Upper lobe of right lung (tissue), 1 donor: ENCODE results near the gene CES3. TPM values are rescaled to one million over a fixed set of nuclear protein-coding genes. Genes with fewer than 3 reads are reported as not detected.

Source experiments
- ATAC-seq: fragments of 200-7000 bp; cut with Tn5 transposase; one replicate; pipeline ENCODE4 v1.9.1; 2020; ENCODE audit warnings: mild to moderate bottlenecking, moderate library complexity
- DNase-seq: peaks from one replicate; pipeline ENCODE4 v3.0.0-alpha.2; 2020
- H3K27ac ChIP-seq: fragments of 200-600 bp; one replicate; pipeline ENCODE4 v1.8.0; 2022
- H3K27me3 ChIP-seq: fragments of 200-600 bp; one replicate; pipeline ENCODE4 v1.8.0; 2022; ENCODE audit warnings: mild to moderate bottlenecking
- H3K36me3 ChIP-seq: fragments of 200-600 bp; one replicate; pipeline ENCODE4 v1.8.0; 2022
- H3K4me1 ChIP-seq: fragments of 200-600 bp; one replicate; pipeline ENCODE4 v1.8.0; 2022
- H3K4me3 ChIP-seq: fragments of 200-600 bp; one replicate; pipeline ENCODE4 v1.8.0; 2022; ENCODE audit warnings: mild to moderate bottlenecking
- H3K9me3 ChIP-seq: fragments of 200-600 bp; one replicate; pipeline ENCODE4 v1.8.0; 2022
- intact Hi-C: fragments of 100-400 bp; cut with DNase I; formaldehyde crosslinking; loops from one replicate; pipeline ENCODE4 v1.11.0; 2022
- long read RNA-seq: library from polyadenylated mRNA; unstranded; transcript quantifications from one replicate; pipeline ENCODE4 v2.0.0, GENCODE V29; 2021
- total RNA-seq: library from RNA; stranded (reverse); fragmentation: NEBNext Ultra II Directional; extraction: Animal tissue kit (Norgen Biotek cat#: 25700); gene quantifications from one replicate; pipeline ENCODE4 v1.2.1, GENCODE V29; 2021
- TF ChIP-seq, protein P1 (sequence below): fragments of 200-600 bp; IDR thresholded peaks from one replicate; pipeline ENCODE4 v1.8.0; 2022; ENCODE audit warnings: antibody characterized with exemption
- donor health status: DM: no; HTN: yes; CAD: no; lungs with severe emphysema.

Gene CES3
- total RNA-seq: 3.4 TPM
- long read RNA-seq: 0 reads

DNA sequence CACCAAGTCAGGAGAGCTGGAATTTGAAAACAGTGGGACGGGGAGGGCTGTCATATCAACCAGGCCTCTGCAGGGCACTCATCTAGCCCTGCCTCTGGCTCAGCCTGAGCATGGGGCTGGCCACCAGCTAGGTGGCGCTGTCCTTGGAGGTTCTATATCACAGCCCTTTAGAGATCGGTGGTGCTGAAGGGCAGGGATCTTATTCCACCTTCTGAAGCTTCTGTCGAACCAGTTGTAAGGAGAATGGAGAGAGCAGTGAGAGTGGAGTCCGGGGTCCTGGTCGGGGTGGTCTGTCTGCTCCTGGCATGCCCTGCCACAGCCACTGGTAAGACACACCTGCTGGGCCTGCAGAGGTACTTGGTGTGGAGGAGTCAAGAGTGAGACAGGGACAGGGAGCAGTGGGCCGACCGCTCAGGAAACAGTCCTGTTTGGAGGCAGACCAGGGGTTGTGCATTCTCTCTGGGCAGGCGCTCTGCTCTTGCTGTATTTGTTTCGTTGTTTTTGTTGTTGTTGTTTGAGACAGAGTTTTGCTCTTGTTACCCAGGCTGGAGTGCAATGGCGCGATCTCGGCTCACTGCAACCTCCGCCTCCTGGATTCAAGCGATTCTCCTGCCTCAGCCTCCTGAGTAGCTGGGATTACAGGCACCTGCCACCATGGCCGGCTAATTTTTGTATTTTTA, at the start of gene CES3:
Gene CES3, plus strand, starts transcription at position 202 of the 680 bp plus-strand sequence. Its CDS starts 42 bp downstream, at position 244.
- H3K9me3 ChIP-seq: no peaks in the 10 kb centered on the region
- peak; percentile 87 for ATAC-seq
- DNase-seq: peak; percentile 84

GRCh38 chr16:66911801-66912200, 49.3 kb upstream of the CES3 start:
- Histone ChIP-seq H3K4me1 (no peaks in the 10 kb centered on the region), H3K27ac (no peak overlapping the region), H3K9me3 (no peaks in the 10 kb centered on the region), H3K36me3 (no peaks in the 10 kb centered on the region), H3K4me3 (no peak overlapping the region), H3K27me3 (no peaks in the 10 kb centered on the region)
- DNase-seq (no peak), ATAC-seq (no peak)
- intact Hi-C loops: no loop called here
- TF ChIP-seq, protein P1, sequence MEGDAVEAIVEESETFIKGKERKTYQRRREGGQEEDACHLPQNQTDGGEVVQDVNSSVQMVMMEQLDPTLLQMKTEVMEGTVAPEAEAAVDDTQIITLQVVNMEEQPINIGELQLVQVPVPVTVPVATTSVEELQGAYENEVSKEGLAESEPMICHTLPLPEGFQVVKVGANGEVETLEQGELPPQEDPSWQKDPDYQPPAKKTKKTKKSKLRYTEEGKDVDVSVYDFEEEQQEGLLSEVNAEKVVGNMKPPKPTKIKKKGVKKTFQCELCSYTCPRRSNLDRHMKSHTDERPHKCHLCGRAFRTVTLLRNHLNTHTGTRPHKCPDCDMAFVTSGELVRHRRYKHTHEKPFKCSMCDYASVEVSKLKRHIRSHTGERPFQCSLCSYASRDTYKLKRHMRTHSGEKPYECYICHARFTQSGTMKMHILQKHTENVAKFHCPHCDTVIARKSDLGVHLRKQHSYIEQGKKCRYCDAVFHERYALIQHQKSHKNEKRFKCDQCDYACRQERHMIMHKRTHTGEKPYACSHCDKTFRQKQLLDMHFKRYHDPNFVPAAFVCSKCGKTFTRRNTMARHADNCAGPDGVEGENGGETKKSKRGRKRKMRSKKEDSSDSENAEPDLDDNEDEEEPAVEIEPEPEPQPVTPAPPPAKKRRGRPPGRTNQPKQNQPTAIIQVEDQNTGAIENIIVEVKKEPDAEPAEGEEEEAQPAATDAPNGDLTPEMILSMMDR: no peak

More for the DNA sequence above, at the start of gene CES3:
- Histone ChIP-seq H3K27me3 (no peaks in the 10 kb centered on the region), H3K36me3 (no peaks in the 10 kb centered on the region), H3K4me3 (no peak within 1 kb of the TSS), H3K4me1 (no peaks in the 10 kb centered on the region), H3K27ac (no peak within 1 kb of the TSS)
- TF ChIP-seq, protein P1: peak; percentile 73
- intact Hi-C loops: no loop called here

GRCh38 chr16:66913081-66913480, 48.0 kb upstream of the CES3 start:
- no peak for DNase-seq
- H3K27ac ChIP-seq: no peak overlapping the region
- H3K4me1 ChIP-seq: no peaks in the 10 kb centered on the region
- TF ChIP-seq, protein P1: no peak
- H3K27me3 ChIP-seq: no peaks in the 10 kb centered on the region
- intact Hi-C loops: no loop called here
- no peaks in the 10 kb centered on the region for H3K9me3 ChIP-seq
- no peak overlapping the region for H3K4me3 ChIP-seq
- ATAC-seq: no peak
- no peaks in the 10 kb centered on the region for H3K36me3 ChIP-seq

DNA sequence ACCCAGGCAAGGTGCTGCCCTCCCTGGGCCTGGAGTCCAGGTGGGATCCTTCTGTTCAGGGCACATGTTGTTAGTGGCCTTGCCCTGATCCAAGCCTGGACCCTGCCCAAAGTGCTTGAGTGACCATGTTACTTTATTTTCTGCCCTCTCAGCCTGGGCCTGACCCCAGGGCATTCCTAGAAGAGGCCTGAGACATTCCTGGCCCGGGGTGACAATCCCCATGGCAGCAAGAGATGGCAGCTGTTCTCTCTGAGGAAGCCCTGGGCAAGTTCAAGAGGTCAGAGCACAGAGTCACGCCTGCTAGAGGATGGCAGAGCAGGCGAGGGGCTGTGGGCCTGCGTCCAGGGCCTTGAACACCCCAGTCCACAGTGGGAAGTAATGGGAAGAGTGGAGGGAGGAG, 47.4 kb upstream of the CES3 start:
- TF ChIP-seq, protein P1: no peak
- DNase-seq: no peak
- H3K27ac ChIP-seq: no peak overlapping the region
- no peaks in the 10 kb centered on the region for H3K36me3 ChIP-seq
- H3K9me3 ChIP-seq: no peaks in the 10 kb centered on the region
- H3K4me3 ChIP-seq: no peak overlapping the region
- intact Hi-C loops: no loop called here
- H3K4me1 ChIP-seq: no peaks in the 10 kb centered on the region
- H3K27me3 ChIP-seq: no peaks in the 10 kb centered on the region
- no peak for ATAC-seq

- ATAC-seq: no peak
- Histone ChIP-seq H3K27me3 (no peaks in the 10 kb centered on the region), H3K4me3 (no peak overlapping the region), H3K27ac (no peak overlapping the region), H3K4me1 (no peaks in the 10 kb centered on the region), H3K9me3 (no peaks in the 10 kb centered on the region), H3K36me3 (no peaks in the 10 kb centered on the region)
- DNase-seq: no peak
- TF ChIP-seq, protein P1: no peak
- intact Hi-C loops: no loop called here
Observed at GRCh38 chr16:66914541-66914940, 46.5 kb upstream of the CES3 start.
